Measurements from ENCODE around the gene TMEM132A.

DNA sequence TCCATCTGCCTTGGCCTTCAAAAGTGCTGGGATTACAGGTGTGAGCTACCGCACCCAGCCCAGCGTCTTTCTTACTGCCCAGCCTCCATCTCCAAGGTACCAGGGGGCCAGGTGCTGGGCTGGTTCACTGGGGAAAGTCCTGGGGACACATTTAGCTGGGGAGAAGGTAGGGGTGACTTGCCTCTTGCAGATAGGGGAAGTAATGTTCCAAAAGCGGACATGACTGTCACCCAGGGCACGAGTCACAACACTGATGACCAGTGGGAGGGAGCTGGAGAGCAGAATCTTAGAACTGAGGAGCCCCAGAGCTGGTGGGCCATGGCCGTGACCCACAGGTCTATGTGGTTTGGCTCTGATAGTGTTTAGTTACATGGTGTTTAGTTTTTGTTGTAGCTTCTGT is 30.2 kb downstream of the TMEM132A start:
- TF ChIP-seq, protein P1, sequence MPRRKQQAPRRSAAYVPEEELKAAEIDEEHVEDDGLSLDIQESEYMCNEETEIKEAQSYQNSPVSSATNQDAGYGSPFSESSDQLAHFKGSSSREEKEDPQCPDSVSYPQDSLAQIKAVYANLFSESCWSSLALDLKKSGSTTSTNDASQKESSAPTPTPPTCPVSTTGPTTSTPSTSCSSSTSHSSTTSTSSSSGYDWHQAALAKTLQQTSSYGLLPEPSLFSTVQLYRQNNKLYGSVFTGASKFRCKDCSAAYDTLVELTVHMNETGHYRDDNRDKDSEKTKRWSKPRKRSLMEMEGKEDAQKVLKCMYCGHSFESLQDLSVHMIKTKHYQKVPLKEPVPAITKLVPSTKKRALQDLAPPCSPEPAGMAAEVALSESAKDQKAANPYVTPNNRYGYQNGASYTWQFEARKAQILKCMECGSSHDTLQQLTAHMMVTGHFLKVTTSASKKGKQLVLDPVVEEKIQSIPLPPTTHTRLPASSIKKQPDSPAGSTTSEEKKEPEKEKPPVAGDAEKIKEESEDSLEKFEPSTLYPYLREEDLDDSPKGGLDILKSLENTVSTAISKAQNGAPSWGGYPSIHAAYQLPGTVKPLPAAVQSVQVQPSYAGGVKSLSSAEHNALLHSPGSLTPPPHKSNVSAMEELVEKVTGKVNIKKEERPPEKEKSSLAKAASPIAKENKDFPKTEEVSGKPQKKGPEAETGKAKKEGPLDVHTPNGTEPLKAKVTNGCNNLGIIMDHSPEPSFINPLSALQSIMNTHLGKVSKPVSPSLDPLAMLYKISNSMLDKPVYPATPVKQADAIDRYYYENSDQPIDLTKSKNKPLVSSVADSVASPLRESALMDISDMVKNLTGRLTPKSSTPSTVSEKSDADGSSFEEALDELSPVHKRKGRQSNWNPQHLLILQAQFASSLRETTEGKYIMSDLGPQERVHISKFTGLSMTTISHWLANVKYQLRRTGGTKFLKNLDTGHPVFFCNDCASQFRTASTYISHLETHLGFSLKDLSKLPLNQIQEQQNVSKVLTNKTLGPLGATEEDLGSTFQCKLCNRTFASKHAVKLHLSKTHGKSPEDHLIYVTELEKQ (CRISPR knock-in tag; IDR thresholded peaks at IDR 0.05): no peak
- TF ChIP-seq TCF7L2 (IDR thresholded peaks at IDR 0.05; ENCODE audit: low read depth, low read length): no peak
